Stimulated activated naive CD8-positive, alpha-beta T cell treated with anti-CD3 and anti-CD28 coated beads, Interleukin-15, Interleukin-2, amounts not matched to agents 100 ng/mL and 50 ng/mL, for 24 hours (primary cell): ENCODE measurements around the gene CPE.
"Not testable (repeated sequence)": the region's sequence is repeated elsewhere in the genome, so short reads cannot be mapped to it uniquely, and the experiment has no call there.

Source experiments
- H3K27ac Mint-ChIP-seq: one replicate; pipeline ENCODE4 v1.8.0; 2021; ENCODE audit warnings: mild to moderate bottlenecking, mixed read lengths
- H3K27me3 Mint-ChIP-seq: one replicate; pipeline ENCODE4 v1.8.0; 2021; ENCODE audit warnings: mixed read lengths
- H3K36me3 Mint-ChIP-seq: one replicate; pipeline ENCODE4 v1.8.0; 2021; ENCODE audit warnings: low read depth, mixed read lengths
- H3K4me1 Mint-ChIP-seq: one replicate; pipeline ENCODE4 v1.8.0; 2021; ENCODE audit warnings: low read depth, mixed read lengths
- H3K4me3 Mint-ChIP-seq: one replicate; pipeline ENCODE4 v1.8.0; 2021; ENCODE audit warnings: mild to moderate bottlenecking, mixed read lengths
- H3K9me3 Mint-ChIP-seq: one replicate; pipeline ENCODE4 v1.8.0; 2021; ENCODE audit warnings: mixed read lengths

The CPE gene

DNA sequence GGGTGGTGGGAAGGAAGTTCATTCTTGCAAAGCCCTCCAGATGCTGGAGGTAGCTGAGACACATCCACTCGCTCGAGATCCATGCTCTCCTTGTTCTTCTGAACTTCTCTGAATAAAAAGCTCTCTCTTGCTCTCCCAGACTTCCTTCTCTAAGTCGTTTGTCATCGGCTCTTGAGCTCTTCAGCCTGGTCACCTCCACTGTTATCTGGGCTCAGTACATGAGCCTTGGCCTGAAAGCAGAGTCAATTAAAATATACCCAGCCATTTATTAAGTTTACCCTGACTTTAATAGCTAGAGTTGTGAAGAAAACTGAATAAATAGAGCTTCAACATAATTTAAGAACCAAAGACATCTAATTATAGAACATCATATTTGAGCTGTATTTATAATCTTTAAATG is 99.0 kb downstream of the CPE start:
- Mint-ChIP-seq H3K9me3 (peaks cover 12% of the 10 kb centered on the region), H3K4me3 (no peak overlapping the region), H3K27me3 (peaks cover 18% of the 10 kb centered on the region), H3K27ac (no peak overlapping the region), H3K4me1 (no peaks in the 10 kb centered on the region), H3K36me3 (no peaks in the 10 kb centered on the region)

DNA sequence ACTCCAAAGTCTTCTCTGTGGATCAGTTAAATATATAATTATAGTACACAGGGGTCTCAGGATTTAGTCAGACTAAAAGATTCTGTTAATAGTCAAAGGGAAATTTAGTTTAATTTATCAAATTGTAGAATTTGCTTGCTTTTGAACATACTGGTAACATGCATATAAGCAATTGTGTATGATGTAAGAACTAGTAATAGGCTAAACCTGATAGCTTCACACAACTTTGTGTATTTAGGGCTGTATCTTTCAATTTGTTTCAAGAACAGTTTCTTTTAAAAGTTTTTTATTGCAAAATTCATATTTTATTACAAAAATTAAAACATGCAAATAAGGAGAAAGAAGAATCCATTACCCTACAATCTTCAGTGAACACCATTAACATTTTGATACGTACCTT is 99.5 kb downstream of the CPE start:
- Mint-ChIP-seq H3K27ac (no peak overlapping the region), H3K4me1 (no peaks in the 10 kb centered on the region), H3K9me3 (peaks cover 9% of the 10 kb centered on the region), H3K27me3 (peaks cover 15% of the 10 kb centered on the region), H3K36me3 (no peaks in the 10 kb centered on the region), H3K4me3 (no peak overlapping the region)

DNA sequence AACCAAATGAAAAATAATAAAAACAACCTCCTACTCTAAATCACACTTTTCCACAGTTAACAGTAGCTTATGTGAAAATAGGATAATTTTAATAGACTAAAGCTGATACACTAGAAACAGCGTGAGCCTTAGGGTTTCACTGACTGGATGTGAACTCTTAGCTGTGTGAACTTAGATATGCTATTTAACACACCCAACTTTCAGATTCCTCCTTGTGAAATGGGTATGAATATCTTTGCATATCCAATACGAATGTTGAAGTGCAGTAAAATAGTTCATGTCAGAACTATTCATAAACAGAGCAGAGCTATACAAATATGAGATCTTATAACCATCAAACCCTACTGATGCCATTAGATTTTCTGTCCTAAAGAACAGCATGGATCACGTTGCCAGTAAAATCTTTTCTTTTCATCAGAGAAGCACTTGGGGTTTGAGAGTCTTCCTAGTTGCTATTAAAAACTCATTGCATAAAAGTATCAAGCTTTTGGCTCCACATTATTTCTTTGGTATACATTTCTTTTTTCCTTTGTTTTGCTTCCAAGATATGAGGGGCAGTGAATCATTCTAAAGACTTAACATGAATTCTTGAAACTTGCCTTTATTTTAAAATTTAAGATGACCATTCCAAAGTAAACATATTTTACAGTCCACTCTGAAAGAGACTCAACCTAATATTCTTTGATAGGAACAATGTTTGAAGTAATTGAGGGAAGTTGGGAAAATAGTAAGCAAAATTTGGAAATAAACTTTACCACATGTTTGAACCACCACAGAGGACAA is 102.4 kb downstream of the CPE start:
- Mint-ChIP-seq H3K4me3 (no peak overlapping the region), H3K36me3 (no peaks in the 10 kb centered on the region), H3K9me3 (no peaks in the 10 kb centered on the region), H3K27ac (no peak overlapping the region), H3K27me3 (peaks cover 15% of the 10 kb centered on the region), H3K4me1 (no peaks in the 10 kb centered on the region)

DNA sequence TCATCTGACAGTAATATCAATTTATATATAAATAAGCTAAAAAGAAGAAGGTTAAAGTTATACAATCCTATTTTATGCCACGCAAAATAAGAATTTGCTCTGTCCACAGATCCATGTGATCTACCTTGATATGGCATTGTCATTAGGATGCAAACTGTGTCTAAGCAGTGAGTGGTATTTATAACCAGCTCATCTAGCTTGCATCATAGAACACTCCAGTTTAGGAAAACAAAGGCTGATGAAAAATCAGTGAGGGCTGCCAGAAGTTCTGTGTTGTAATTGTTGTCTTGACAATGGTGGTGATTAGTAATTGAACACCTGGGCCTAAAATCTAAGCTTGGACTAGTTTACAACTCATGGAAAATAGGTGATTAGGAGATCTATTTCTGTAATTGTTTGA is 111.0 kb downstream of the CPE start:
- Mint-ChIP-seq H3K4me1 (peaks cover 5% of the 10 kb centered on the region), H3K9me3 (no peaks in the 10 kb centered on the region), H3K27me3 (peaks cover 50% of the 10 kb centered on the region), H3K4me3 (no peak overlapping the region), H3K36me3 (no peaks in the 10 kb centered on the region), H3K27ac (no peak overlapping the region)

DNA sequence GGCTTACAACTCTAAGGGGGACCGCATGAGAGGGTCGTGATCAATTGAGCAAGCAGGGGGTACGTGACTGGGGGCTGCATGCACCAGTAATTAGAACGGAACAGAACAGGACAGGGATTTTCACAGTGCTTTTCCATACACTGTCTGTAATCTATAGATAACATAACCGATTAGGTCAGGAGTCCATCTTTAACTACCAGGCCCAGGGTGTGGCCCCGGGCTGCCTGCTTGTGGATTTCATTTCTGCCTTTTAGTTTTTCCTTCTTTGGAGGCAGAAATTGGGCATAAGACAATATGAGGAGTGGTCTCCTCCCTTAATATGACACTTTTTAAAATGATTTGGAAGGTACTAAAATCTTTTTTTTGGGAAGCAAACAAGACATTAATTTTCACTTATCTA is 113.8 kb downstream of the CPE start:
- not testable (repeated sequence) for H3K9me3 Mint-ChIP-seq, H3K27ac Mint-ChIP-seq
- peaks cover 42% of the 10 kb centered on the region for H3K27me3 Mint-ChIP-seq

DNA sequence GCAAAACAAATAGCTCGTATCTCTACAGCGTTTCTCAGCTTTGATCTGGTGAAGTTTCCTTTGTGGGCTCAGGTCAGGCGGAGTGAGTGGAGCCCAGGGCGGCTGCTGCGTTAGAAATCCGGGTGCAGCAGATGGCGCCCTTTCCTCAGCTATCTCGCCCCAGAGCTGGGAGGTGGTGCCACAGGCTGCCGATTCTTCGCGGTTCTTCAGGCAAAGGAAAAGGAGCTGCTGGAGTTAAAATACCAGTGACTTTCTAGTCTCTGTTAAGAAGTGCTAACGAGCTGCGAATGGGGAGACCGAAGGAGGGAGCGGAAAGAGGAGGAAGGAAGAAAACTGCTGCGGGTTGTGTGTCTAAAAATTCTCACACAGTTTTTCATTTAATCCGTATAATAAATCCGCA is 114.6 kb downstream of the CPE start:
- Mint-ChIP-seq H3K27me3 (peaks cover 43% of the 10 kb centered on the region), H3K4me3 (peak overlapping the region; percentile 43), H3K9me3 (no peaks in the 10 kb centered on the region), H3K36me3 (no peaks in the 10 kb centered on the region), H3K27ac (no peak overlapping the region), H3K4me1 (peaks cover 5% of the 10 kb centered on the region)

More for the DNA sequence above, 113.8 kb downstream of the CPE start:
- H3K4me1 Mint-ChIP-seq, H3K36me3 Mint-ChIP-seq, H3K4me3 Mint-ChIP-seq: not testable (repeated sequence)

DNA sequence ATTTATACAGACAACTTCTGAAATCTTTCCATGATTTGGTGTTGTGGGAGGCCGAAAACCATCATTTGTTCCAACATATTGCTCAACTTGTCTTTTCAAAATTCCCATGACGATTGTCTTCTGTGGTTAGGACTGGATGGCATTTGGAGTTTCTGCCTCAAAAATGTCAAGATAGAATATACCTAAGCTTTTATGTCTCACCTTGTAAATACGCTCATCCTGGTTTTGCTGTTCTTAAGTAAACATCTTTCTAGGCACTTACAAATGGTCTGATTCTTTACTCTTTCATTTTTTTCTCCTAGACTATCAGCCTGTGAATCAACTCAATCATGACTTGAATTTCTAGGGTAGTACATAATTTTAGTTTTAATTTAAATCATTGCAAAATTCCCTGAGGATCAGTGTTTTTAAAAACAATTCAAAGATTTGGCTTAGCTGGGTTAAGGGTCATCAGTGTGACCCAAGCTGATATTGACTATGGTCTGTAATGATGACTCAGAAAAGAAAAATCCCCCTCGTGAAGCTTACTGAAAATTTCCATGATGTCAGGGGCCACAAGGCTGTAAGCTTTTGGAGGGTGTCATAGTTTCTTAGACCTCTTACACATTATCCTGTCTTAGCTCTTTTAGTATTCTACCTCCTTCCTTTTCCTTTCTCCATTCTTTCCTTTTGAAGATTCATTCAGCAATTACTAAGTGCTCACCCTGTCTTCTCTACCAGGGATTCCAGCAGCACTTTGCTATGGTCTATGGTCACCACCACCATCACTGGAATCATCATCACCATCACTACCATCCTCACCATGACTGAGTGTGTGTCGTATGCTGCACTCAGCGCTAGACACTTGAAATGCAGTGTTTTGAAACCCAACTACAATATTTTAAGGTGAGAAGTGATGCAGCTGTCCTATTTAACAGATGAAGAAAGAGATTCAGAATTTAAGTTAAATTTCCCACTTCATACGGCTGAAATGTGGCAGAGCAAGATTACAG is 124.4 kb downstream of the CPE start:
- no peaks in the 10 kb centered on the region for H3K36me3 Mint-ChIP-seq
- H3K27ac Mint-ChIP-seq: peak overlapping the region; percentile 2
- no peaks in the 10 kb centered on the region for H3K9me3 Mint-ChIP-seq
- H3K4me3 Mint-ChIP-seq: no peak overlapping the region
- peaks cover 15% of the 10 kb centered on the region for H3K27me3 Mint-ChIP-seq
- peaks cover 12% of the 10 kb centered on the region for H3K4me1 Mint-ChIP-seq

DNA sequence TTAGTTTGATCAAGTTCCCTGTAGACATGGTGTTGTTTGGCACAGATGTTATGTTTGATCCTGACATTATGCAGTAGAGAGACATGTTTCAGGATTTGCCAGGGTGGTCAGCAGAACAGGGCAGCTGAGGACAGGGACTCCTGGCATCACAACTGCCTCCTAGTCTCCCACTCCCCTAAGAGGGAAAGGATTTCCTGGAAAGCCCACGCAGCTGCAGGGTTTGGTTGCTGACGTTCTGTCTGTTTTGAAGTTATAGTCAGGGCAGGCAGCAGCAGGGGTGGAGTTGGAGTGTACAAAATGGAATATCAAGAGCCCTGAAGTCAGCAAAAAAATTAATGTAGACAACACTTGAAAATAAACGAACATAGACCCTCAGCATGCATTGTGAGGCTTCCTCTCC is 125.4 kb downstream of the CPE start:
- no peak overlapping the region for H3K27ac Mint-ChIP-seq
- H3K27me3 Mint-ChIP-seq: peaks cover 6% of the 10 kb centered on the region
- H3K4me3 Mint-ChIP-seq: no peak overlapping the region
- no peaks in the 10 kb centered on the region for H3K36me3 Mint-ChIP-seq
- H3K9me3 Mint-ChIP-seq: no peaks in the 10 kb centered on the region
- H3K4me1 Mint-ChIP-seq: peaks cover 12% of the 10 kb centered on the region

DNA sequence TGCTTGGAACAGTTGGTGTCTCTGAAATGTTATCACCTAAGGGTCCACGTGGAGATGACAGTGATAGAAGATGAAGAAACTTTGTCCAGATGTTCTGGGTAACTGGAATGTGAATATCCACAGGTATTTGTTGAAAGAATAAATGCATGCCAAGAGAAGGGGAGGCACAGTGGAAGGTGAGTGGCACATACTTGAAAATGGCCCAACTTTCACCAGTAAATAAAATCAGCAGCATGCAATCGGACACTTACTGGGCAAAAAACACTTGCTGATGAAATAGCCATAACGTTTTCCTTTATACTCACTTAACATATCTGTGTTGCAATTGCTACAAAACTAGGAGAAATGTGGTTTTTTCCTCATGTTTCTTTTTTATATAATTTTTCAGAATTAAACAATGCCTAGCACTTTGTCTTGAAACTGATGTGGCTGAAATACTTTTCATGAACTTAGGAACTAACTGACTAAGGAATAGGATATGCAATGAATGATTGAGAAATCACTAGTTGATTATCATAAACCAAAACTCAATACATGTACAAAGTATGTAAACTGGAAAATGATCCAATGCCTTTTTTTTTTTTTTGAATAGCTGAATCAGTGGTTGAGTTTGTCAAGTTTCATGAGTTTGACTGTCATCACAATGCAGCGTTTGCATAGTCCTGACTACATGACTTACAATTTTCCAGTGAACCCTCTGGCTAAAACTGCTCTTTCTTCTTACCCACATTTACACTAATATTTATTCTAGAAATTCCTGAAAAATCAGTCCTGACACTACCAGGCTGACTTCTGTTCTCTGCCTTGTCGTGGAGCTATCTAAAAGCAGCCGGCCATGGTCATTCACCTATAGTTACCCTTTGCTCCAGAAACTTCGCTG is 127.4 kb downstream of the CPE start:
- H3K27ac Mint-ChIP-seq: no peak overlapping the region
- H3K36me3 Mint-ChIP-seq: no peaks in the 10 kb centered on the region
- peaks cover 6% of the 10 kb centered on the region for H3K27me3 Mint-ChIP-seq
- H3K9me3 Mint-ChIP-seq: no peaks in the 10 kb centered on the region
- H3K4me3 Mint-ChIP-seq: no peak overlapping the region
- peaks cover 12% of the 10 kb centered on the region for H3K4me1 Mint-ChIP-seq

DNA sequence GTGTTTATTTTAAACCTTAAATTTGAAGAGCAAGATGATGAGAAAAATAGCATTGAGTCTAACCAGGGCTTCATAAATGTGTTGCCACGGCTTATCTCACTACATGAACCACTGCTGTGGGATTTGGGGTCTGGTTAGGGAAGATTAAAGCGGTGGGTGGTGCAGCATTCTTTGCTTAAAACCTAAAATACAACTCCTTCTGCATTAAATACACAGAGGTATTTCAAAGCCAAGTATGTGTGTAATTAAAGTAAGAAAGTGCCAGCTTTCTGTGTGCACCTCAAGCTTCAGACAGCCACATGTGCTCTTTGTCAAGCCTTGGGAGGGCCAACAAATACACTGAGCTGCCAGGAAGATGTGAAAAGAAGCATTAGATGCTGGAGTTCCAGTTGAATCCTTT is 128.0 kb downstream of the CPE start:
- H3K36me3 Mint-ChIP-seq: no peaks in the 10 kb centered on the region
- H3K4me1 Mint-ChIP-seq: peaks cover 12% of the 10 kb centered on the region
- no peak overlapping the region for H3K4me3 Mint-ChIP-seq
- peaks cover 6% of the 10 kb centered on the region for H3K27me3 Mint-ChIP-seq
- no peak overlapping the region for H3K27ac Mint-ChIP-seq
- no peaks in the 10 kb centered on the region for H3K9me3 Mint-ChIP-seq

DNA sequence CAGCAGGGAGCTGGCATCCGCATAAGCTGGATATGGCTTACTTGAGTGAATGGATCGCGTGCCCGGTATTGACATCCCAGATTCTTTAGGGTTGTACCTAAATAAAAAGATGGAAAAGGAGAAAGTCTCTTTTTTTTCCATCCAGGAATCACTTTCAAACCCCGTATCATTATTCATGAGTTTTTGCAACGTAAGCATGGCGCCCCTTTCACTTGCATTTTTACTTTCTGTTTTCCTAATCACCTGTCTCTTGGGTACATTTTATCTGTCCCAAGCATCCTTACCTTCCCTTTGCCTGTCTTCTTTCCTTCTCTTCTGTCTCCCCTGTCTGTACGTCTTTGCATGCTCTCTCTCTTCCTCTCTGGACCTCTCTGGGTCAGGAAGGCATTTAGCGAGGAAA is 128.6 kb downstream of the CPE start:
- H3K36me3 Mint-ChIP-seq: no peaks in the 10 kb centered on the region
- peaks cover 12% of the 10 kb centered on the region for H3K4me1 Mint-ChIP-seq
- peaks cover 6% of the 10 kb centered on the region for H3K27me3 Mint-ChIP-seq
- H3K4me3 Mint-ChIP-seq: no peak overlapping the region
- H3K27ac Mint-ChIP-seq: no peak overlapping the region
- H3K9me3 Mint-ChIP-seq: no peaks in the 10 kb centered on the region

DNA sequence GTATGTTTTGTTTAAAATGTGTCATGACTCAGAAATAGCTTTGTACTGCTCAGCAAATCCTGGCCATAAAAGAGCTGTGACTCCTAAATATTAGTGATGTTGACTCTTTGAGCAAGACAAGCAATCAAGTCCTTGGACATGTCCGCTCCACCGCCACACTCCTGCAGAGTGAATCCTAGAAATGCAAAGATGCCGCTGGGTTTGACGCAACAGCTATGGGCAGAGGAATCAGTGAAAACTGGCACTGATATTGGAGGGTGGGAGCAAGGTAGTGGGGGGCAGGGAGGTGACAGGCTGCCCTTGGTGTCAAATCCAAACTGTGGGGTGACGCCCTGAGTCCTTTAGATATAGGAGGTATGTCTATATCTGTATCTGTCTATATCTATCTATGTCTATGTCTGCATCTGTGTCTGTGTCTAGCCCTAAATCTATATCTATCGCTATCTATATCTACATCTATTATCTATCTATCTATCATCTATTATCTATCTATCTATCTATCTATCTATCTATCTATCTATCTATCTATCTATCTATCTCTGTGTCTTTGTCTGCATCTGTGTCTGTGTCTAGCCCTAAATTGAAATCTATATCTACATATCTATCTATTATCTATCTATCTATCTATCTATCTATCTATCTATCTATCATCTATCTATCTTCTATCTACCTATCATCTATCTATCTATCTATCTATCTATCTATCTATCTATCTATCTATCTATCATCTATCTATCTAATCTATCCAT is 129.7 kb downstream of the CPE start:
- peaks cover 10% of the 10 kb centered on the region for H3K27me3 Mint-ChIP-seq
- no peaks in the 10 kb centered on the region for H3K36me3 Mint-ChIP-seq
- no peaks in the 10 kb centered on the region for H3K9me3 Mint-ChIP-seq
- H3K4me3 Mint-ChIP-seq: no peak overlapping the region
- H3K4me1 Mint-ChIP-seq: peaks cover 4% of the 10 kb centered on the region
- no peak overlapping the region for H3K27ac Mint-ChIP-seq

DNA sequence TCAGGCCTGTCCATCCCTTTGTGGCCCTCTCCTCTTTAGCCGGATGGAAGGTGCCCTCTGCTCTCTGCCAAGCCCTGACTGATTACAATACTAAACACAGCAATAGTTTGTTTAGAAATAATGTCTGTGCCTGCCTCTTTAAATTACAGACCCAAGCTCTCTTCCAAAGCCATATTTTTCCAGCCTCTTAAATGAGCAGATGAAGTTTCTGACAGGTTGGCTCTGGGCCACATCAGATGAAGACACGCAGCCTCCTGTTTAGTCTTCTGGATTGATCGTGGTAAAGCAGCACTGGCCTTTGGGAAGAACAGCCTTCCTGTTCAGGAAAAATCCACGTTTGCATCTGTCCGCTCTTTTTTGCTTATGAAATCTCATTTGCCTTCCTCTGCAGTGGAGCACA is 133.6 kb downstream of the CPE start:
- H3K9me3 Mint-ChIP-seq: no peaks in the 10 kb centered on the region
- H3K27ac Mint-ChIP-seq: no peak overlapping the region
- H3K4me1 Mint-ChIP-seq: no peaks in the 10 kb centered on the region
- no peaks in the 10 kb centered on the region for H3K36me3 Mint-ChIP-seq
- no peak overlapping the region for H3K4me3 Mint-ChIP-seq
- H3K27me3 Mint-ChIP-seq: peaks cover 16% of the 10 kb centered on the region

DNA sequence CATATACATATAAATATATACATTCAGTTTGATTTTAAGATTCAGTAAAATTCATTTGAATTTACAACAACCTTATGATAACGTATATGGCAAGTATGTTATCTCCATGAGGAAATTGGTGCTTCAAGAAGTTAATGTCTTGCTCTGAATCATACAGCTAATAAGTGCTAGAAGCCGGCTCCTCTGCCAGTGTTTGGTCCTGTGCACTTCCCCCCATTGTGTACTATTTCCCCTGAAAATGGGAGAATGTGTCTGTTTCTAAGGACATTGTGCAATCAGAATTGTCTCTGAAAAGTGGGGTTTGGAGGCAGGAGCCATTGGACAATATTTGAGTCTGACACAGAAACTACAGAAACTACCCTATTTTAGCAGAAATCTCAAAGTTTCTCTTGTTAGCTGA is 135.9 kb downstream of the CPE start:
- no peaks in the 10 kb centered on the region for H3K4me1 Mint-ChIP-seq
- H3K27me3 Mint-ChIP-seq: peaks cover 11% of the 10 kb centered on the region
- no peak overlapping the region for H3K27ac Mint-ChIP-seq
- no peaks in the 10 kb centered on the region for H3K36me3 Mint-ChIP-seq
- no peaks in the 10 kb centered on the region for H3K9me3 Mint-ChIP-seq
- no peak overlapping the region for H3K4me3 Mint-ChIP-seq
